OCI-LY3 (cell line): ENCODE results near the gene PAQR3.

Experiments used
- H2AFZ ChIP-seq: fragments of 200-600, 300-600 bp; shearing (Covaris generic); 2 replicates; pipeline ENCODE4 v1.6.0; 2014; ENCODE audit warnings: antibody characterized with exemption, low read depth, low read length
- H3K27ac ChIP-seq: fragments of 200-600, 300-600 bp; sonication (generic); 2 replicates; pipeline ENCODE4 v1.5.1; 2014; ENCODE audit warnings: mild to moderate bottlenecking, low read length, moderate library complexity, mixed read lengths
- H3K27me3 ChIP-seq: fragments of 200-600, 300-600 bp; sonication (generic); 2 replicates; pipeline ENCODE4 v1.6.1; 2014; ENCODE audit warnings: low read depth, low read length, mixed read lengths
- H3K36me3 ChIP-seq: fragments of 200-600, 300-600 bp; sonication (generic); replicated peaks from 2 replicates; pipeline ENCODE3; 2014; ENCODE audit warnings: low read depth, low read length, mixed read lengths
- H3K4me1 ChIP-seq: fragments of 300-600, 200-600 bp; sonication (generic); 2 replicates; pipeline ENCODE4 v1.6.1; 2014; ENCODE audit warnings: low read length, mixed read lengths
- H3K4me2 ChIP-seq: fragments of 200-600, 300-600 bp; sonication (generic); 2 replicates; pipeline ENCODE4 v1.6.1; 2014; ENCODE audit warnings: low read length, mixed read lengths
- H3K4me3 ChIP-seq: fragments of 300-600, 200-600 bp; sonication (generic); 2 replicates; pipeline ENCODE4 v1.5.1; 2014; ENCODE audit warnings: antibody characterized with exemption, mild to moderate bottlenecking, low read length, moderate library complexity
- H3K79me2 ChIP-seq: fragments of 300-600, 200-600 bp; shearing (Covaris generic); 2 replicates; pipeline ENCODE4 v1.6.1; 2014; ENCODE audit warnings: mild to moderate bottlenecking, low read length, mixed read lengths
- H3K9ac ChIP-seq: fragments of 300-600, 200-600 bp; shearing (Covaris generic); 2 replicates; pipeline ENCODE4 v1.6.0; 2014; ENCODE audit warnings: mild to moderate bottlenecking, low read length, moderate library complexity
- H3K9me3 ChIP-seq: fragments of 200-600, 300-600 bp; shearing (Covaris generic); 2 replicates; pipeline ENCODE4 v1.6.1; 2014; ENCODE audit warnings: low read length, mixed read lengths; ENCODE audit not compliant: insufficient read depth
- H4K20me1 ChIP-seq: fragments of 200-600, 300-600 bp; sonication (generic); 2 replicates; pipeline ENCODE4 v1.6.1; 2016; ENCODE audit warnings: low read length, mixed read lengths; ENCODE audit not compliant: insufficient read depth
- EZH2phosphoT487 ChIP-seq: fragments of 200-600 bp; shearing (Covaris generic); IDR thresholded peaks from 2 replicates; pipeline ENCODE4 v1.6.1; 2018; ENCODE audit warnings: antibody characterized with exemption, mixed run types, low read depth
- TF ChIP-seq, protein P1 (sequence below): fragments of 200-600, 300-600 bp; sonication (generic); IDR thresholded peaks from 2 replicates; pipeline ENCODE4 v1.5.1; 2014; ENCODE audit warnings: antibody characterized with exemption, low read length, low read depth

The PAQR3 gene

GRCh38 chr4:78902298-78902697 is 36.9 kb downstream of the PAQR3 start:
- H2AFZ ChIP-seq = no peak overlapping the region
- H3K27me3 ChIP-seq = no peaks in the 10 kb centered on the region
- no peak overlapping the region for H3K4me2 ChIP-seq
- TF ChIP-seq, protein P1, sequence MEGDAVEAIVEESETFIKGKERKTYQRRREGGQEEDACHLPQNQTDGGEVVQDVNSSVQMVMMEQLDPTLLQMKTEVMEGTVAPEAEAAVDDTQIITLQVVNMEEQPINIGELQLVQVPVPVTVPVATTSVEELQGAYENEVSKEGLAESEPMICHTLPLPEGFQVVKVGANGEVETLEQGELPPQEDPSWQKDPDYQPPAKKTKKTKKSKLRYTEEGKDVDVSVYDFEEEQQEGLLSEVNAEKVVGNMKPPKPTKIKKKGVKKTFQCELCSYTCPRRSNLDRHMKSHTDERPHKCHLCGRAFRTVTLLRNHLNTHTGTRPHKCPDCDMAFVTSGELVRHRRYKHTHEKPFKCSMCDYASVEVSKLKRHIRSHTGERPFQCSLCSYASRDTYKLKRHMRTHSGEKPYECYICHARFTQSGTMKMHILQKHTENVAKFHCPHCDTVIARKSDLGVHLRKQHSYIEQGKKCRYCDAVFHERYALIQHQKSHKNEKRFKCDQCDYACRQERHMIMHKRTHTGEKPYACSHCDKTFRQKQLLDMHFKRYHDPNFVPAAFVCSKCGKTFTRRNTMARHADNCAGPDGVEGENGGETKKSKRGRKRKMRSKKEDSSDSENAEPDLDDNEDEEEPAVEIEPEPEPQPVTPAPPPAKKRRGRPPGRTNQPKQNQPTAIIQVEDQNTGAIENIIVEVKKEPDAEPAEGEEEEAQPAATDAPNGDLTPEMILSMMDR = no peak
- no peaks in the 10 kb centered on the region for H3K79me2 ChIP-seq
- H3K9me3 ChIP-seq = no peaks in the 10 kb centered on the region
- no peaks in the 10 kb centered on the region for H3K36me3 ChIP-seq
- H3K4me3 ChIP-seq = no peak overlapping the region
- H3K4me1 ChIP-seq = no peaks in the 10 kb centered on the region
- H3K27ac ChIP-seq = no peak overlapping the region
- no peak overlapping the region for H3K9ac ChIP-seq
- H4K20me1 ChIP-seq = no peaks in the 10 kb centered on the region

DNA sequence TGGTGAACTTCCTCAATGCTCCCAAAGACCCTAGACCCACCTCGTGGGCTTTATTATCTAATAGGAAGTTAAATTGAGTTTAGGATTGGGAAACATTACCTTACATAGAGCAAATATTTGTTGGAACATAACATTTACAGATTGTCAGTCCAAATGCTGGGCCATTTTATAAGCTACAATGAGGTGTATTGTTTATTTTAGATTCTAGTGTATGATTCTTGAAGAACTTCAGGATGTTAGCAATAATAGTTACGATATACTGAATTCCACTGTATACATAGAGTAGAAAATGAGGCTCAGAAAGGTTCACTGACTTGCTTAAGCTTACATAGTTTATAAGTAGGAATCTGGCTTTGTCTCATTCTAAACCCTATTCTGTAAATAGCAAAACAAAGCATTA is 37.4 kb downstream of the PAQR3 start:
- Histone ChIP-seq H3K4me3 (no peak overlapping the region), H3K27ac (no peak overlapping the region), H3K4me1 (no peaks in the 10 kb centered on the region), H3K27me3 (no peaks in the 10 kb centered on the region), H3K4me2 (no peak overlapping the region), H3K9me3 (no peaks in the 10 kb centered on the region), H4K20me1 (no peaks in the 10 kb centered on the region), H2AFZ (no peak overlapping the region), H3K9ac (no peak overlapping the region), H3K36me3 (no peaks in the 10 kb centered on the region), H3K79me2 (no peaks in the 10 kb centered on the region)
- no peak for TF ChIP-seq EZH2phosphoT487
- TF ChIP-seq, protein P1 = no peak

GRCh38 chr4:78899302-78899701 is 39.9 kb downstream of the PAQR3 start:
- H4K20me1 ChIP-seq = no peaks in the 10 kb centered on the region
- no peak overlapping the region for H3K4me2 ChIP-seq
- H3K4me1 ChIP-seq = no peaks in the 10 kb centered on the region
- no peaks in the 10 kb centered on the region for H3K27me3 ChIP-seq
- no peak overlapping the region for H2AFZ ChIP-seq
- TF ChIP-seq EZH2phosphoT487 = no peak
- TF ChIP-seq, protein P1 = no peak
- H3K9ac ChIP-seq = no peak overlapping the region
- no peaks in the 10 kb centered on the region for H3K79me2 ChIP-seq
- no peak overlapping the region for H3K27ac ChIP-seq
- H3K36me3 ChIP-seq = no peaks in the 10 kb centered on the region
- no peak overlapping the region for H3K4me3 ChIP-seq
- no peaks in the 10 kb centered on the region for H3K9me3 ChIP-seq

GRCh38 chr4:78889955-78890354 is 49.3 kb downstream of the PAQR3 start:
- Histone ChIP-seq H3K4me2 (no peak overlapping the region), H3K4me3 (no peak overlapping the region), H3K36me3 (peaks cover 15% of the 10 kb centered on the region), H4K20me1 (no peaks in the 10 kb centered on the region), H3K27ac (no peak overlapping the region), H3K4me1 (peaks cover 7% of the 10 kb centered on the region; the same call in 1 of the 2 replicates), H3K79me2 (no peaks in the 10 kb centered on the region), H2AFZ (no peak overlapping the region), H3K27me3 (no peaks in the 10 kb centered on the region), H3K9me3 (no peaks in the 10 kb centered on the region), H3K9ac (no peak overlapping the region)
- no peak for TF ChIP-seq EZH2phosphoT487
- TF ChIP-seq, protein P1 = no peak
